Heart left ventricle (tissue), 16 donors: Measurements from ENCODE around the gene ARHGEF18. TPM values are rescaled to one million over a fixed set of nuclear protein-coding genes. Genes with fewer than 3 reads are reported as not detected.
A peak's percentile ranks its signal among the peaks of the same experiment; 100 is the strongest.

ENCODE experiments used
- ATAC-seq, 4 donors: fragments of 200-7000 bp; cut with Tn5 transposase; one replicate each; pipeline ENCODE4 v1.9.1; 2020 to 2022; ENCODE audit warnings: moderate library complexity in 4 of 4, mild to moderate bottlenecking in 3 of 4, moderate number of reproducible peaks in 1 of 4
- DNase-seq, 5 donors: peaks; one replicate each; pipeline ENCODE4 v3.0.0-alpha.2; 2020
- H3K27ac ChIP-seq, 12 donors: fragments of 200-600 bp; sonication (generic) in 4 of 12; one replicate each; pipeline versions ENCODE4 v1.5.0 to v1.8.0; 2016 to 2022; ENCODE audit warnings: mild to moderate bottlenecking in 2 of 12
- H3K27me3 ChIP-seq, 9 donors: fragments of 200-600 bp; sonication (generic) in 2 of 9; one replicate each; pipeline versions ENCODE4 v1.5.1 to v1.8.0; 2016 to 2022; ENCODE audit warnings: mild to moderate bottlenecking in 3 of 9
- H3K36me3 ChIP-seq, 9 donors: fragments of 200-600 bp; sonication (generic) in 2 of 9; one replicate each; pipeline versions ENCODE4 v1.5.0 to v1.8.0; 2018 to 2022; ENCODE audit warnings: mild to moderate bottlenecking in 2 of 9
- H3K4me1 ChIP-seq, 12 donors: fragments of 200-600 bp; sonication (generic) in 4 of 12; one replicate each; pipeline versions ENCODE4 v1.5.0 to v1.8.0; 2016 to 2022; ENCODE audit warnings: mild to moderate bottlenecking in 3 of 12
- H3K4me3 ChIP-seq, 12 donors: fragments of 200-600 bp; sonication (generic) in 4 of 12; one replicate each; pipeline versions ENCODE4 v1.5.0 to v1.8.0; 2017 to 2022; ENCODE audit warnings: mild to moderate bottlenecking in 9 of 12, moderate library complexity in 4 of 12
- H3K9me3 ChIP-seq, 12 donors: fragments of 200-600 bp; sonication (generic) in 4 of 12; one replicate each; pipeline versions ENCODE4 v1.5.0 to v1.8.0; 2016 to 2022; ENCODE audit warnings: mild to moderate bottlenecking in 1 of 12
- POLR2A ChIP-seq, 2 donors: fragments of 450-650 bp; IDR thresholded peaks; one replicate each; pipeline ENCODE4 v1.6.1; 2017; ENCODE audit warnings: antibody characterized with exemption in 2 of 2, mild to moderate bottlenecking in 2 of 2, moderate library complexity in 2 of 2
- WGBS, 4 donors: extraction: QIAGEN DNeasy Blood & Tissue Kit in 2 of 4; methylation state at CpG; one replicate each; pipeline versions ENCODE4 v1.1.5 to v1.1.7; 2013 to 2018; 5-methylcytosine and 5-hydroxymethylcytosine counted together
- intact Hi-C, 10 donors: fragments of 100-400 bp; cut with DNase I; formaldehyde crosslinking; loops; one replicate each; pipeline versions ENCODE4 v1.11.1 to v1.14.2; 2022
- polyA plus RNA-seq, 2 donors: library from polyadenylated mRNA; stranded (reverse); fragments of 200-250 nt; gene quantifications; one replicate each; pipeline ENCODE4 v1.2.3, GENCODE V29; 2013
- total RNA-seq, 9 donors: library from RNA; depleted of rRNA in 2 of 9; stranded (reverse); fragments of >200 nt in 2 of 9; fragmentation: NEBNext Ultra II Directional in 3 of 9; extraction: Animal tissue kit (Norgen Biotek cat#: 25700) in 3 of 9; gene quantifications; one replicate each; pipeline versions ENCODE4 v1.1.0 to v1.2.4, GENCODE V29; 2016 to 2023
- TF ChIP-seq, protein P1 (sequence below), 12 donors: fragments of 200-600 bp; sonication (generic) in 4 of 12; IDR thresholded peaks; one replicate each; pipeline versions ENCODE4 v1.5.0 to v1.8.0; 2018 to 2022; ENCODE audit warnings: antibody characterized with exemption in 12 of 12, mild to moderate bottlenecking in 5 of 12
- donor health status: ischemic (EF 13 %, LVEDD 7.1; RV severe dilation, severe dysfunction).
- donor health status: healthy with polysubstance abuse.
- donor health status: DM: no; HTN: yes; CAD: no.
- donor health status: DM: no; HTN: no; CAD: no.
- donor health status: ischemic (EF 25% LVEDD 6.9; RV normal size, moderate dysfunction).
- donor health status: ischemic (EF 25% LVEDD 5.7; RV mildly dilated, moderate dysfunction).
- donor health status: healthy.
- donor health status: DM: yes; HTN: yes; CAD: no.
- donor health status: ischemic (EF 35%, LVEDD 5.7; RV mildly dilated, moderate dysfunction).
- donor health status: nonischemic (EF 11% LVEDD 7.7; RV severe dilation, severe dysfunction).
- donor health status: DM: yes; HTN: yes; CAD: no.
- donor health status: PGD.
- donor health status: ischemic (EF 29% LVEDD 5.4; RV normal size, mild dysfunction).
- donor health status: nonischemic (EF 23%, LVEDD 6.1; RV moderate dilation, normal function).

The ARHGEF18 gene
- total and polyA plus RNA-seq, 11 donors = 4.1 to 15.1 (median 9.1) TPM

DNA sequence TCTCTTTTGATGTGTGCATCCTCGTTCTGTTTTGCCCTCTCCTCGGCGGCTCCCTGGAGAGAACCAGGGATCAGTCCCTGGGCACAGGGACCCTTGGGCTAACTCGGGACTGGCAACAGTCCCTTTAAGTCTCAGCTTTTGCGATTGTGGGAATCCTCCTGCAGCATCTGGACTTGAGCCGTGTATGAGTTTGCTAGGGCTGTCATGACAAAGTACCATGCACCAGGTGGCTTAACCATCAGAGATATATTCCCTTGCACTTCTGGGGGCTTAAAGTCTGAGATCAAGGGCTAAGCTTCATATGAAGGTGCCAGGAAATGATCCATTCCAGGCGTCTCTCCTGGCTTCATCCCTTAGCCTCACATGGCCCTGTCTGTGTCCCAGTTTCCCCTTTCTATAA lies 34.5 kb downstream of the ARHGEF18 start:
- TF ChIP-seq, protein P1, sequence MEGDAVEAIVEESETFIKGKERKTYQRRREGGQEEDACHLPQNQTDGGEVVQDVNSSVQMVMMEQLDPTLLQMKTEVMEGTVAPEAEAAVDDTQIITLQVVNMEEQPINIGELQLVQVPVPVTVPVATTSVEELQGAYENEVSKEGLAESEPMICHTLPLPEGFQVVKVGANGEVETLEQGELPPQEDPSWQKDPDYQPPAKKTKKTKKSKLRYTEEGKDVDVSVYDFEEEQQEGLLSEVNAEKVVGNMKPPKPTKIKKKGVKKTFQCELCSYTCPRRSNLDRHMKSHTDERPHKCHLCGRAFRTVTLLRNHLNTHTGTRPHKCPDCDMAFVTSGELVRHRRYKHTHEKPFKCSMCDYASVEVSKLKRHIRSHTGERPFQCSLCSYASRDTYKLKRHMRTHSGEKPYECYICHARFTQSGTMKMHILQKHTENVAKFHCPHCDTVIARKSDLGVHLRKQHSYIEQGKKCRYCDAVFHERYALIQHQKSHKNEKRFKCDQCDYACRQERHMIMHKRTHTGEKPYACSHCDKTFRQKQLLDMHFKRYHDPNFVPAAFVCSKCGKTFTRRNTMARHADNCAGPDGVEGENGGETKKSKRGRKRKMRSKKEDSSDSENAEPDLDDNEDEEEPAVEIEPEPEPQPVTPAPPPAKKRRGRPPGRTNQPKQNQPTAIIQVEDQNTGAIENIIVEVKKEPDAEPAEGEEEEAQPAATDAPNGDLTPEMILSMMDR (IDR thresholded peaks at IDR 0.05) = no peak
- TF ChIP-seq POLR2A (IDR thresholded peaks at IDR 0.05) = no peak
- WGBS, 4 donors = 72 to 78% (median 76%) methylated on average over 7 of the region's 7 CpGs
- H3K27ac ChIP-seq = no peak overlapping the region
- DNase-seq (no peak), ATAC-seq (no peak)
- peaks cover 0 to 10% (median 0%) of the 10 kb centered on the region in 9 donors for H3K36me3 ChIP-seq
- H3K4me3 ChIP-seq = no peak overlapping the region
- H3K9me3 ChIP-seq = no peaks in the 10 kb centered on the region
- peaks cover 0 to 10% (median 0%) of the 10 kb centered on the region in 12 donors for H3K4me1 ChIP-seq
- intact Hi-C loops = no loop called here
- H3K27me3 ChIP-seq = no peaks in the 10 kb centered on the region

DNA sequence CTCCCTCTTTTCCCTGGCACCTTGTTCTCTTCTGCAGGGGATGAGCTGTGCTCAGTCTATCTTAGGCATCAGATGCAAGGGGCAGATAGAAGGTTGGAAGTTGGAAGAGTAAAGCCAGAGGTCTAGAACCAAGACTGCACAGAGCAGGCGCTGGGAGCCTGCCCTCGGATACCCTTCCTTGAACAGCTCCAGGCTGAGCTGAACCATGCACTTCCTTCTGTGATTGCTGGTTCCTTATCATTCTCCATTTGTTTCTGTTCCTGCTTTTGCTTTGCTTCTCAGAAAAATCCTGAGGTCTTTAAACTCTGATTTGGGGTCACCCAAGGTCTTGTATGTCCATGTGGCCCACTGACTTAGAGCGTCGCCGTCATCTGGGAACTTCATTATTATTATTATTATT lies 36.3 kb downstream of the ARHGEF18 start:
- peaks cover 0 to 10% (median 0%) of the 10 kb centered on the region in 9 donors for H3K36me3 ChIP-seq
- ATAC-seq (no peak), DNase-seq (no peak)
- peak overlapping the region in 1 of 12 donors; percentile 64 for H3K27ac ChIP-seq
- no peak overlapping the region for H3K4me3 ChIP-seq
- peaks cover 0 to 10% (median 0%) of the 10 kb centered on the region in 12 donors for H3K4me1 ChIP-seq
- WGBS, 4 donors = 83 to 94% (median 86%) methylated on average over 5 of the region's 5 CpGs
- intact Hi-C loops = no loop called here
- H3K27me3 ChIP-seq = no peaks in the 10 kb centered on the region
- no peaks in the 10 kb centered on the region for H3K9me3 ChIP-seq
- TF ChIP-seq POLR2A (IDR thresholded peaks at IDR 0.05) = no peak
- TF ChIP-seq, protein P1 (IDR thresholded peaks at IDR 0.05) = no peak

DNA sequence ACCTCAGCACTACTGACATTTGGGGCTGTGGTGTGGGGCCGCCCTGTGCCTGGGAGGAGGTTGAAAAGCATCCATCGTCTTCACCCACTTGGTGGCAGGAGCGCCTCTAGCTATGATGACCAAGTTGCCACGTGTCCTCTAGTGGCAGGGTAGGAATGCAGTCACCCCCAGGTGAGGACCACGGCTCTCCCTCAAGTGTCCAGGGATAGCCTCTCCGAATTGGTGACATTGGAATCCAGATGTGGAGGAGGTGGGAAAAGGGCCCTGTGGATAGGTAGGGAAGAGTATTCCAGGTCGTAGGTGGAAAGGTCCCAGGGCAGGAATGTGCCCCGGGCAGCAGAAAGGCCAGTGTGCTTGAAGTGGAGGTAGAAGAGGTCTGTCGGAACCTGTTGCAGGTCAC lies 37.6 kb downstream of the ARHGEF18 start:
- TF ChIP-seq POLR2A (IDR thresholded peaks at IDR 0.05) = no peak
- TF ChIP-seq, protein P1 (IDR thresholded peaks at IDR 0.05) = no peak
- ATAC-seq (no peak), DNase-seq (no peak)
- 57 to 61% (median 60%) methylated on average over 9 of the region's 9 CpGs for WGBS, 4 donors
- Histone ChIP-seq H3K27ac (no peak overlapping the region), H3K4me1 (peaks cover 0 to 10% (median 0%) of the 10 kb centered on the region in 12 donors), H3K27me3 (no peaks in the 10 kb centered on the region), H3K36me3 (peaks cover 0 to 10% (median 0%) of the 10 kb centered on the region in 9 donors), H3K9me3 (no peaks in the 10 kb centered on the region), H3K4me3 (no peak overlapping the region)
- intact Hi-C loops = no loop called here

DNA sequence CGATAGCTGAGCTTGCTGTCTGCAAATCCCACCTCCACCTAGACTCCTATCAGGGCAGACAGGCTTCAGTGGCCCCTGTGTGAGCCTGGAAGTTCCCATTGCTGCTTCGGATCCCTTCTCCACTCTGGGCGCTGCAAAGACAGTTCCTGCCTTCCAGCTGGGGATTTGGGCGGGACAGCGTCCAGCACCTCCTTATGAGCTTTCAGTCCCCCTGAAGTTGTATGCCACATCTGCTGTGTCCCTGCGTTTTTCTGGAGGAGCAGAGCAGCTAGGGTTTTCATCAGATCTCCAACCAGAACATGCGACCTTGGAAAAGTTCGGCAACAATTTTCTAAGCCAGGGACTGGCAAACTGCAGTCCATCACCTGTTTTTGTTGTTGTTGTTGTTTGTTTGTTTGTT lies 38.0 kb downstream of the ARHGEF18 start:
- intact Hi-C loops = no loop called here
- Histone ChIP-seq H3K27me3 (no peaks in the 10 kb centered on the region), H3K9me3 (no peaks in the 10 kb centered on the region), H3K36me3 (peaks cover 0 to 10% (median 0%) of the 10 kb centered on the region in 9 donors), H3K4me1 (peaks cover 0 to 10% (median 0%) of the 10 kb centered on the region in 12 donors), H3K4me3 (no peak overlapping the region), H3K27ac (no peak overlapping the region)
- WGBS, 4 donors = 83 to 95% (median 91%) methylated on average over 7 to 8 of the region's 8 CpGs
- TF ChIP-seq, protein P1 (IDR thresholded peaks at IDR 0.05) = no peak
- TF ChIP-seq POLR2A (IDR thresholded peaks at IDR 0.05) = no peak
- ATAC-seq (no peak), DNase-seq (no peak)
